GM21528 (cell line): Measurements from ENCODE around the gene B3GALT6.

Experiments used
- ATAC-seq: cut with Tn5 transposase; IDR thresholded peaks from one replicate; pipeline ENCODE4 v1.9.1; 2021; ENCODE audit warnings: mild to moderate bottlenecking, moderate library complexity; ENCODE audit not compliant: unreplicated experiment, low FRiP score

The B3GALT6 gene

DNA sequence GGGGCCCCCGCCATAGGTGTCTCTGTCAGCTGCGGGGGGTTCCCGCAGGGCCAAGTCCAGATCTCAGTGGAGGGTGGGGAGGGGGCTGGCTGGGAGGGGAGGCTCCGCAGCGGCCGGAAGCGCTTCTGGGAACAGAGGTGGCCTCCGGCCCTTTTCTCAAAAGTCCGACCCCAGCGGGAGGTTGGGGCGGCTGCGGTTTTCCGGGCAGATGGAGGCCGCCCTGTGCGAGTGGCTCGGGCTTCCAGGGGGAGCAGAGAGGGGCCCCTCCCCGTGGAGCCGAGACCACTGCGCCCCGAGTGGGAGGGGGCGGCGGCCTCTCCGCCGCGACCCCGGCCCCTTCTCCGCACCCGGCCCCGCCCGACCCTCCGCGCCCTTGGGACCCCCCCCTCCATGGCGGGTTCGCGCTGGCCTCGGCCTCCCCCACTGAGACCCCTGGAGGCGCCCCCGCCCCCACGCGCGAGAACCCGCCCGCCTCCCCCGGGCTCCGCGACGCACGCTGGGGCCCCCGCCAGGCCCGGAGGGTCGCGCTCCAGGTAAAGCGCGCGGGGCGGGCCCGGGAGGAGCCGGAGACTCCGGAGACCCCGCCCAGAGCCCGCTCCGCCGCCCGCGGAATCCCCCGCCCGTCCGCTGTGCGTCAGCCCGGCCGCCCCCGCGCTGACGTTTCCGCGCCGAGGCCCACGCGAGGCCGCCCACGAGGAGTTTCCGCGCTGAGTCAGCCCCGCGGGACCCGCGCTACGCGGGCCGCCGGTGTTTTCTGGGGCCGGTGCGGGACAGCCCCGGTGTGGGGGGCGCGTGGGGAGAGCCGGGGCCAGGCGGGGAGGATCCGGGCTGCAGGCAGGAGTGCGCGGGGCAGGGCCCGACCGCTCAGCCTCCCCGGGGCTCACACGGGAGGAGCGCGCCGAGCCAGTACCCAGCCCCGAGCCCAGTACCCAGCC lies 30.9 kb upstream of the B3GALT6 start:
- ATAC-seq = no peak

DNA sequence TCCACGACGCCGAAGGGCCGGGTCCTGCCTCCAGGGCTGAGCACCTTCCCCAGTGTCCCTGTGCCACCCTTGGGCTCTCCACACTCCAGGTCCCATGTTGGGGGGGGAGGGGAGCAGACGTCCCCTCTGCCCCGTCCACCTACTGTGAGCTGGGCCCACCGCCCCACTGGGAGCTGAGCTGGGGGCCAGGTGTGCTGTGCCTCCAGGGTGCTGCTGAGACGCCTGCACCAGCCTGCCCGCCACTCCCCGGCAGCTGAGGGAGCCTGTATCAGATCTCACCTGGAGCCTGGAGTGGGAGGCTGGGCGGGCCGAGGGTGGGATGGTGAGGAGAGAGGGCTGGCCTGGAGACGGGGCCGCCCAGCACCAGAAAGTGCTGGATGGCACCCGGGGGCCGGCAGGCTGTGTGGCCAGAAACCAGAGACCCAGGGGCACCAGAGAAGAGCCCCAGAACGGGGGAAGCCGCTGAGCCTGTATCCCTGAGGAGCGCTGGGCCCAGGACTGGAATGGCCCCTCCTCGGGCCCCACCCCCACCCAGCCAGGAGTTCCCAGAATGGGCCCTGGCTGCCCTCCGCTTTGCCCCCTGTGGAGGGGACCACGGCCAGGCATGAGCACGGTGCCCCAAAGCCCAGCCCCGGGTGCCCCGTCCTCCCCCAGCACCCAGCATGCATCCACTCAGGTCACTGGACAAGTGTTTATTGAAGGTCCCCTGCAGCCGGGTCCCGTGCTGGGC lies 29.0 kb upstream of the B3GALT6 start:
- no peak for ATAC-seq

DNA sequence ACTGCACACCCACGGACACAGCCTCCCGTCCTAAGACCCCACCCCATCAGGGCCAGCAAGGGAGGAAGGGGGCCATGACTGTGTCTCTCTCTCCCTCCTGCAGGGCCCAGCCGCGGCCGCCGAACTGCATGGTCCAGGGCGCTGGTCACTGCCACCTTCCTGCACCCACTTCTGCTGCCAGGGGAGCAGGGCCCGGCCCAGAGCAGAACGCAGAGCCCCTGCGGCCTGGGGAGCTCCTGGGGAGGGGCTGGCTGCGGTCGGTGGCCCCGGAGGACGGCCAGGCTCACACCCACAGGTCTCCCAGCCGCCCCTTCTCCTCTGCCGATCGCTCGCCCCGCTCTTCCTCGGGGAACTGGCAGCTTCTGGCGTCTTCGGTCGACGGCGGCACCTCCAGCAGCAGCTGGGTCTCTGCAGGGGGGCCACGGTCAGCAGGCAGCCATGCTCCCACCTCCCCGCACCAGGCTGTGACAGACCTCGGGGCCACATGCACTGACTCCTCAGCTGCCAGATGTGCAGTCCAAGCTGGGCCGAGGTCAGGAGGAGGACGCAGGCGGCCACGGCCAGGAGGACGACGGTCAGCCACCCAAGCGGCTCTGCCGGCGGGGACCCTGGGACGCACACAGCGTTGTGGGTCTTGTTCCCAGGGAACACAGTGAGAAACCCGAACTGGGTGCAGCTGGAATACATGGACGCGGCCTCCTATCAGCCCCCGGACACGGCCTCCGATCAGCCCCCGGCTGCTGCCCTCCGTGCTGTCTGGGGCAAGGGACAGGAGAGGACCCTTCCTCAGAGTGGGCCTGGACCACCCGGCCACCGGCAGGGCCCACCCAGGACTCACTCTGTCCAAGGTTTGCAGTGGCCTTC lies 28.2 kb upstream of the B3GALT6 start:
- ATAC-seq = no peak

DNA sequence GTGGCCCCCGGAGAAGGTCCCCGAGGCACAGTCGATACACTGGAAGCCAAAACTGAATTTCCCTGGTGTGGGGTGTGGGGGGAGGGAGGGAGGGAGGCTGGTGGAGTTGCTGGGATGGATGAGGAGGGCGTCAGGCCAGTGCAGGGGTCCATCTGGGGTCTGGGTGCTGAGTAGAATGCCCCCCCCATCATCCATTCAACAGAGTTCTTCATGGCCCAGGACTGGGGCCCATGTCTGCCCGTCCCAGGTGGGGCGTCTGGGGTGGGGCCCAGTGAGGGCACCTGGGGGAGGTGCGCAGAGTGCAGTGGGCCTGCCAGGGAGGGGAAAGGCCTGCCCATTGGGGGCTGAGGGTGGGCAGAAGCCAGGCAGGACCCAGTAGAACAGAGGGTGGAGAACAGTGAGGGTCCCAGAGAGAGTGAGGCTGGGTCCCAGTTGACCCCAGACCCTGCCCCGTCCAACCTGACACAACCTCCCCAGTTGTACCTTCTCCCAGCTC lies 27.6 kb upstream of the B3GALT6 start:
- no peak for ATAC-seq

DNA sequence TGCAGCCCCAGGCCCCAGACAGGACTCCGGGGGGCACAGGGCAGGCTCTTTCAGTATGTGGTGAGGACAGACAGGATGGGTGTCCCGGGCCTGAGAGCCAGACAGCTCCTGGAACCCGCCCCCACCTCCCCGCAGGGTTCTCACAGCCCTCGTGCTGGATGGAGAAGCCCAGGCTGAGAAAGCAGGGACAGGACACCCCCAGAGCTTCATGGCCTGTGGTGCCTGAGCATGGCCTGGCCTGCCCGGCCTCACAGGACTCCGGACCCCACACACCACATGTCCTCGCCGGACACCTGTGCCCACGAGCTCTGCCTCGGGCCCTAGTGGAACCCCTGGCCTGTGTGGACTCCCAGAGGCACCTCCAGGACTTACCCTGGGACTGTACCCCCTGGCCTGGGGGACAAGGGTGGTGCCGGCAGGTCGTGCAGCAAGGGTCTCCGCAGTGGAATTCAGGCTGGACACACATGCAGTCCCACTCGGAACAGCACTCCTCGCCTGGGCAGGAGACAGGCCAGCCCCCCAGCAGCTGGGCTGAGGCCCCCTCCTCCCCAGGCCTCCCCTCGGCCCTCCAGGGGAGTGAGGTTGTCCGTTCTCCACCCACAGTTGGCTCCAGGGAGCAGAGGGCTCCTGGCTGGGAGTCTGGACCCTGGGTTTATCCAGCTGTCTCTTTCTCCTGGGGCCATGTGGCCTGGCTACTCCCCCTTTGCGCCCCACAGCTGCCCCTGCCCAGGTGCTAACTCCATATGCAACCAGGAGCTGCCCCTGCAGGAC lies 26.9 kb upstream of the B3GALT6 start:
- ATAC-seq = no peak

DNA sequence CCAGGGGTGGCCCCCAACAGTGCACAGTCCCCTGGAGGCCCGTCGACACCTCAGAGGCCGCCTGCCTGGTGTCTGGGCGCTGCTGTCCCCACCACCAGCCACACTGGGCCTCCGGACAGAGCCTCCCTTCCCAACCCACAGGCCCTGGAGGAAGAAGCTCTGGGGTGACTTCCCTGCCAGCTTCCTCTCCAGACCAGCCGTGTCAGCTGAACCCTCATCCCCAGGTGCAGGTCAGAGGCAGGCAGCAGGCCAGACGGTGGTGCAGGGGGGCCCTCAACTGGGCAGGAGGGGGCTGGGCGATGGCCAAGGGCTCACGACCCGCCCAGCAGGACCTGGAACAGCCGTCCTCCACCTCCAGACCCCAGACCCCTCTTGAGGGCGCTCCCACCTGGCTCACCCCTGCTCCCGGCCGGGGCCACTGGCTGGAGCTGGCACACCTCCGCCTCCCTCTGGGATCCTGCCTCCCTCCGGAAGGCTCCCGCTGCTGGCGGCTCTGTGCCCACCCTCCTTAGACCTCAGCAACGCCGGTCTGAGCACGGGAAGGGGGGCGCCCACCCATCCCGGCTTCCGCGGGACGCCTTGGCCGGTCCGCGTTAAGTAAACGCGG lies 26.2 kb upstream of the B3GALT6 start:
- ATAC-seq = no peak

DNA sequence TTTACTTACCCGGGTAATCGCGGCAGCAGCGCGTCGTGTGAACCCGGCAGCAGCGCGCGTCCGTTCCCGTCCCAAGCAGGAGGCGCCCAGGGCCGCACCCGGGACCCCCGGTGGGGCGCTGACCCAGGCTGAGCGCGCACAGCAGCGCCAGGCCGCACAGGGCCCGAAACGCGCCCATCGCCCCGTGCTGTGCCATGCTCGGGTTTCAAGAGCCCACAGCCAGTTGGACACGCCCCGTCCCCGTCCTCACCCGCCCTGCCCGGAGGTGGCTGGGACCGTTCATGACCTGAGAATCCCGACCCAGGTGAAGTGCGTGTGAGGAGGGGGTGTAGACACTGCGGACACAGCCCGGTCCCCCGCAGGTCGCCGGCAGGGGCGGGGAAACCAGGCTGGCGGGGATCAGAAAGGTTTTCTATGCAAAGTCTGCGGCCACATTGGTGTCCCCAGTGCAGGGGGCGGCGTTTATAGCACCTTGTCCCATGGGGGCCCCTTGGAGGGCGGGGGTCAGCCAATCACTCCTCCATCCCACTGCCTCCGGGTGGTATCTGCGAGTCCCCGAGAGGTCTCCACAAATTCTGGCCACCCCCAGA lies 25.6 kb upstream of the B3GALT6 start, which contains the start of gene TNFRSF18:
TSS of gene TNFRSF18 (minus strand) at position 217 of the 590 bp plus-strand sequence. CDS start at position 196, 21 bp downstream.
- ATAC-seq = no peak

DNA sequence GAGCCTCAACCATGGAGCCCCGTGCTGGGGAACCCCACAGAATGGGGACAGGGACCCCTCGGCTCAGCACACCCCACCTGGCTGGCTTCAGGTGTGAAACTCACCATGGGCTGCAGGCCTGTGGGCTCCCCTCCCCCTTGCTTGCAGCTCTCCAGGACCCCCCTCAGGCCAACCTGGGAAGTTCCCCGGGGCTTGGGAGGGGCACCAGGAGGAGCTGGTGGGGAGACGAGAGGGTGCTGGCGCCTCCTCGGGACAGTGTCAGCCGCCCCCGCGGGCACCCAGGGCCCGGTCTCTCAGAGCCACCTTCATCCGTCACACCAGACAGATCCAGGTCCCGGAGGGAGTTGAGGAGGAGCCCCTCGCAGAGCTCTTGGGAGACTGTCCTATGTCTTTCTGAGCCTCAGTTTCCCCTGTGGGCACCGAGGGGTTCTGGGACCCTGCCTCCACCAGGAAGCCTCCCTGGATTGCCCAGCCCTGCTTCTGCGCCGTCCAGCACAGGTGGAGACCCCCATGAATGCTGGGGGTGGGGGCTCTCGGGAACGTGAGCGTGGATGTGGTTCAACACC lies 25.0 kb upstream of the B3GALT6 start:
- no peak for ATAC-seq

DNA sequence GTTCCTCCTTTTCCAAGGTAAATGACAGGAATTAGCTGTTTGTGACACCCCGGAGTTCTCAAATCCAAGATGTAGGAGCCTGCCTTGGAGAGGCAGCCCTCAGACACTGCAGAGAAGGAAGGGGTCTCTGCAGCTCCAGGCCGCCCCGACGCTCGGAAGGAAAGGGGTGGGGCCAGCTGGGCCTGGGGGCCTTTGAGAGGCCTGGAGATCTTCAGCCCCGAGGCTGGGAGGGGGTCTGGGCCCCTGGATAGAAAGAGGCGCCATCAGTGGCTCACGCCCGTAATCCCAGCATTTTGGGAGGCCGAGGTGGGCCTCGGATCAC lies 24.5 kb upstream of the B3GALT6 start:
- no peak for ATAC-seq

DNA sequence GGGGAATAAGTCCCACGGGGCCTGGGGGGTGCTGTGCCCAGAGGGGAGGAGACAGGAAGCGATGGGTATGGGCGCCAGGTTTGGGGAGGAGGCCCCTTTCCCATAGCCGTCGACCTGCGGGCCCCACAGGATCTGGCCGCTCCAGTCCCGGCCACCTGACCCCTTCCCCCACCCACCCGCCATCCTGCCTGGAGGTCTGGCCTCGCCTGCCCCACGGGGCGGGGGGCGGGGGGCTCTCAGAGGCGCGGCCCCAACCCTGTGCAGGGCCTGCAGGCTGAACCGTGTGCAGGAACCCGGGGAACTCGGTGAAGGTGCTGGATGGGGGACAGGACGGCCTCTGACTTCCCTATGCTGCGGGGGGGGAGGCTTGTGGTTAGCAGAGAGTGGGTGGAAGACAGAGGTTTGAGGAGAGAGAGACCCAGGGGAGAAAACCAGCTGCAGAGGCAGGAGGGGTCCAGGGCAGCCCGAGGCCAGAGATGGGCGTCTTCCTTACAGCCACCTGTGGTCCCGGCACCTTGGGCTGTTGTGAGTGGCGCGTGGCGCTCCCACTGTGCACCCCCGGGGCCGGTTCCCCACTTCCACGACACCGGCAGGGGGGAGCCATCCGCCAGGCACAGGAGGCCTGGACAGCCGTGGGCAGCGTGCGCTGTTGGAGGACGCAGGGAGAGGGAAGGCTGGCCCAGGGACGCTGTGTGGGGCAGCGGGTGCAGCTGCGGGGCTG lies 23.2 kb upstream of the B3GALT6 start:
- no peak for ATAC-seq

DNA sequence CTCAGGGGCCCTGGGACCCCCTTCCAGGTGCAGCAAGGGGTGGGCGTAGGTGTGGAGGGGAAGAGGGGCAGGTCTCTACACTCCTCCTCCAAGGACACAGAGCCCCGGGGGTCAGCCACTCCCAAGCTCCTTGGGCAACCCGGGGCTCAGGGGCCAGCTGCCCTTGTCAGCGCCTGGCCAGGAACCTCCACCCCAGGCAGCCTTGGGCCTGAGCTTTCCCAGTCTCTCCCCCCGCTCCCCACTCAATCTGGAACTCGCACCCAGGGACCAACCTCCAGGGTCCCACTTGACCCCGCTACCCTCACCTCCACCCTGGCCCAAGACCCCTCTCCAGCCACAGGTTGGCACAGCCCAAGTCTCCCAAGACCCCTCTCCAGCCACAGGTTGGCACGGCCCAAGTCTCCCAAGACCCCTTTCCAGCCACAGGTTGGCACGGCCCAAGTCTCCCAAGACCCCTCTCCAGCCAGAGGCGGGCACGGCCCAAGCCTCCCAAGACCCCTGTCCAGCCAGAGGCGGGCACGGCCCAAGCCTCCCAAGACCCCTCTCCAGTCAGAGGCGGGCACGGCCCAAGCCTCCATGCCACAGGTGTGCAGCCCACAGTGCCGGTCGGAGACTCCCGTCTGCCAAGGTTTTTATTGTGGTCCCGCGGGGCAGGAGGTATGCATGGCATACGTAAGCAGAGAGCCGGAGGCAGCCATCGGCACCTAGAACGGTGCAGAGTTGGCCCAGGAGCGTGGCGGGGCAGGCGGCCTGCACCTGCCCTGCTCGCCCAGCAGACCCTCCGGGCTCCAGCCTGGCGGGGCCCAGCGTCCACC lies 21.1 kb upstream of the B3GALT6 start:
- no peak for ATAC-seq

DNA sequence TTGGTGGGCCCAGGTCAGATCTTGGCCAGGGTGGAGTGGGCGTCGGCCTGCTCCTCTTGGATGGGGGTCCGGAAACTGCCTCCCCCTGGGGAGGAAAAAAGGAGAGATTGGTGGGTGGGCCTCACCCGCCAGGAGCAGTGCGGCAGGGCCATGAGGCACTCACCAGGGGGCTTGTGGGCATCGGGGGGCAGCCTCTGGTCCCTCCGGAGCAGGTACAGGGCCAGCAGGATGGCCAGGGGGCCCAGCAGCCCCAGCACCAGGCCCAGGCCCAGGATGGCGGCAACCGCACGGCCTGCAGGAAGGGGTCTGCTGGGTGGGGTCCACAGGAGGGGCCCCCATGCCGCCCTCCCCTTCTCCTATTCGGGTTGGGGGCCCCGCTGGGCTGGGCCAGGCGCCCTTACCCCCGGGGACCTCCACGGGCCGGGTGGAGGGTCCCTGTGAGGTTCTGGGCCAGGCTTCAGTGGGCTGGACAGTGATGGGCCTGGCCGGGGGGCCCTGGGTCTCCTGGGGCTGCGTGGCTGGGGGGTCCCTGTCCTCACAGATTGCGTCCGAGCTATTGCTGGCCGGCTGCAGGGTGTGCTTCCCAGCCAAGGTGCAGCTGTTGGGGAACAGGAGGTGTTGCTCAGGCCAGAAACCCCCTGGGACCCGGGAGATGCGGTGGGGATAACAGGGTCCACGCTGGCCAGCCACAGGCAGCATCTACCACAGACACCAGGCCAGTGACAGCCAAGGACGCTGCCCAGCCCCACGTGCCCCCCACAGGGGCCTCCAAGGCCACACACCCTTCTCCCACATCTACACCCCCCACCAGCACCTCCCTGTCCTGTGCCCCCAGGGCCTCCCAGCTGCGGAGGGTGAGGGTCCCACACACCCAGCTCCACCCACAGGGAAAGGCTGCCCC lies 20.2 kb upstream of the B3GALT6 start:
- ATAC-seq = no peak

DNA sequence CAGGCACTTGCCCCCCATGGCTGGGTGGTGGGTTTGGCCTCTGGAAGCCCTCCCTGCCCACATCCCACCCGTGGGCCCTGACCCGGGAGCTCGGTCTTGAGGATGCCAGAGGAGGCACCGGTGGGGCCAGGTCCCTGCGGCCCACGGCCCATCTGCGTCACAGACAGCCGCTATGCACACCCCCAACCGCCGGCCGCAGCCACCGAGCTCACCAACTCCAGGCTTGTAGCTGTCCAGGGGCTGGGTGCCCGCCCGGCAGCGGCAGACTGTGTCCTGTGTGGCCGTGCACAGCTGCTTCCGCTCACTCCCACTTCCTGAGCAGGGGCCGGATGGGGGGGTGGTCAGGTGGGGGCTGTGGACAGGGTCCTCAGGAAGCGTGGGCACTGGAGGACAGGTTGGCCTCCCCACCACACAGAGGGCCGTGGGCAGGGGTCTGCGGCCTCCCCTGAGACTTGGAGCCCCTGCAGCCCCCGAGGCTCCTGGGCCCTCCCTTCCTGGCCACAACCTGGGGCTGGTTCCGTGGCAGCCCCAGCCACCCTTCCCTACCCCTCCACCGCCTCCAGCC lies 19.2 kb upstream of the B3GALT6 start:
- no peak for ATAC-seq

DNA sequence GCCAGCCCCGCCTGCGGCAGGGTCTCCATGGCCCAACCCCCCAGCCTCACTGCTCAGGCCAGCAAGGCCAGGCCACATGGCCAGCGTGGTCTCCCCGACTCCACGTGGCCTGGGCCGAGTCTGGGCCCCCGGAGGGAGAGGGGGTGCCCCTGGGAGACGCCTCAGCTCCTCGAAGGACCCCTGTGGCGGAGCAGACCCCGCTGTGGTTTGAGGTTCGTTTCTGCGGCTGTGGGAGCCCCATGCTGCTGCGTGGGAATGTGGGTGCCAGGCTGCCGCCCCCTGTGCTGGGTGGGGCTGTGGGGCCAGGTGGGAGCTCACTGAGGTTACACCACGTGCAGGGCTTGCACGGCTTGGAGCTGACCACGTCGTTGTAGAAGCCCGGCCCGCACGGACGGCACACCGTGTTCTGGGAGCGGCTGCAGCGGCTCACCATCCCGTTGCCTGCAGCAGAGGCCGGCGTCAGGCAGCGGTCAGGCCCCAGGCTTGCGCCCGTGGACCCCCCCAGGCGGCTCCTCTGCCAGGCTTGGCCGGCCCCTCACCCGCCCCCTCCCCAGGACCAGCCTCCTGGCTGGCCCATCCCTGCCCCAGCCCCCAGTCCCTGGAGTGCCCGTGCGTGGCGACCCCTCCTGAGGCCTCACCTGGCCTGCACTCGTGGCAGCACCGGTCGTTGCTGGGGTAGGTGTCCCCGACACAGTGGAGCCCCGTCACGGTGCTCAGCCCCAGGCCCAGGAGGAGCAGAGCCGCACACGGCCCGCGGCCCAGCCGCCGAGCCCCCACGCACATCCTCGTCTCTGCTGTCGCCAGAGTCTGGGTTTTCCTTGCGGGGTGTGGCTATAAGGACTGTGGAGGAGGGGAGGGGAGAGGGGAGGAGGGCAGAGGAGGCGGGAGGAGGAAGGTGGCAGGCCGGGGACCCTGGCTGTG lies 18.4 kb upstream of the B3GALT6 start, which contains the start of gene TNFRSF4:
TSS of gene TNFRSF4 (minus strand) at position 809 of the 921 bp plus-strand sequence. CDS start at position 783, 26 bp downstream.
- no peak for ATAC-seq
